ENCODE results near the gene PCBP3. TPM values are rescaled to one million over a fixed set of nuclear protein-coding genes. Genes with fewer than 3 reads are reported as not detected.

PCBP3 gene
- total and polyA plus RNA-seq, 4 donors = 0.36 to 1.6 (median 0.42) TPM

DNA sequence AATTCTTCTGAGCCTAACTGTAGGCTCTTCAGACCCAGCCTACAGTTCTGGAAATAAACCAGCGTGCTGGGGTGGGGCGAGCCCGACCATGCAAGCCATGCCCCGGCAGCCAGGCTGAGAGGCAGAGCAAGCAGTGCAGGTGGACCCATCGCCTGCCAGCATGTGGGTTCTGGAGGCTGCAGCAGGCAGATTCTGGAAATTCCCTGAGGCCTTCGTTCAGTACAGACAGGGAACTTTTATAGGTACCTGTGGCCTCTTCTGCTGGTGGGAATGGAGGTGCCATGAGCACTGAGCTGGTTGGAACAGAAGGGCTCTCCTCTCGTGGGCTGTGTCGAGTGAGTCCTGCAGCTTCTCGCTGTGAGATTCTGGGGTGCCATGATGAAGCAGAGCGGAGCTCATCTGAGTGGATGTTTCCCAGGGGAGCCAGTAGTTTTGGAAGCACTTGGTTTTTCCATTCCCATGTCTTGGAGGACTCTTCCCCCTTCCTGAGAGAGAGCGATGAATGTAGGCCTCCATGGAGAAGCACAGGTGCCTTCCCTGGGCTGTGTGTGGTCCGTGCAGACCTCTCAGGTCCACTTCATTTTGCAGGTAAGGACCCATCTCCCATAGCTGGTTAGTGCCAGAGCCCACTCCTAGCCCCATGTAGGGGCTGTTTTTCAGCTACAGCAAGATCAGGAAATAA lies 94.1 kb downstream of the PCBP3 start:
- peaks cover 0 to 5% (median 0%) of the 10 kb centered on the region in 4 donors for H3K27me3 ChIP-seq (ENCODE audit: control insufficient read depth in 4 of 4, insufficient read depth in 4 of 4, low read length in 3 of 4)
- H3K9me3 ChIP-seq (ENCODE audit: control insufficient read depth in 4 of 4, low read length in 3 of 4) = no peaks in the 10 kb centered on the region
- no peak overlapping the region for H3K4me3 ChIP-seq (ENCODE audit: low read depth in 1 of 3, low read length in 3 of 3)
- H3K9ac ChIP-seq (ENCODE audit: low read depth in 1 of 2, low read length in 2 of 2) = no peak overlapping the region
- TF ChIP-seq MAX (IDR thresholded peaks at IDR 0.05) (no peak), ATF3 (IDR thresholded peaks at IDR 0.05) (no peak), GABPA (IDR thresholded peaks at IDR 0.05 in 1 of 2, conservative IDR thresholded peaks at IDR 0.05 in 1 of 2) (no peak), JUND (IDR thresholded peaks at IDR 0.05) (no peak), FOXA1 (IDR thresholded peaks at IDR 0.05) (no peak)
- no peak for DNase-seq (ENCODE audit: low spot score)
- H3K4me1 ChIP-seq (ENCODE audit: control insufficient read depth in 4 of 4, insufficient read depth in 4 of 4, low read length in 3 of 4) = no peaks in the 10 kb centered on the region
- H3K27ac ChIP-seq (ENCODE audit: low read depth in 1 of 2, low read length in 2 of 2) = no peak overlapping the region
- WGBS = 88% methylated on average over 12 of the region's 12 CpGs
- no peaks in the 10 kb centered on the region for H3K36me3 ChIP-seq (ENCODE audit: control insufficient read depth in 4 of 4, insufficient read depth in 3 of 4, low read depth in 1 of 4, low read length in 3 of 4)

DNA sequence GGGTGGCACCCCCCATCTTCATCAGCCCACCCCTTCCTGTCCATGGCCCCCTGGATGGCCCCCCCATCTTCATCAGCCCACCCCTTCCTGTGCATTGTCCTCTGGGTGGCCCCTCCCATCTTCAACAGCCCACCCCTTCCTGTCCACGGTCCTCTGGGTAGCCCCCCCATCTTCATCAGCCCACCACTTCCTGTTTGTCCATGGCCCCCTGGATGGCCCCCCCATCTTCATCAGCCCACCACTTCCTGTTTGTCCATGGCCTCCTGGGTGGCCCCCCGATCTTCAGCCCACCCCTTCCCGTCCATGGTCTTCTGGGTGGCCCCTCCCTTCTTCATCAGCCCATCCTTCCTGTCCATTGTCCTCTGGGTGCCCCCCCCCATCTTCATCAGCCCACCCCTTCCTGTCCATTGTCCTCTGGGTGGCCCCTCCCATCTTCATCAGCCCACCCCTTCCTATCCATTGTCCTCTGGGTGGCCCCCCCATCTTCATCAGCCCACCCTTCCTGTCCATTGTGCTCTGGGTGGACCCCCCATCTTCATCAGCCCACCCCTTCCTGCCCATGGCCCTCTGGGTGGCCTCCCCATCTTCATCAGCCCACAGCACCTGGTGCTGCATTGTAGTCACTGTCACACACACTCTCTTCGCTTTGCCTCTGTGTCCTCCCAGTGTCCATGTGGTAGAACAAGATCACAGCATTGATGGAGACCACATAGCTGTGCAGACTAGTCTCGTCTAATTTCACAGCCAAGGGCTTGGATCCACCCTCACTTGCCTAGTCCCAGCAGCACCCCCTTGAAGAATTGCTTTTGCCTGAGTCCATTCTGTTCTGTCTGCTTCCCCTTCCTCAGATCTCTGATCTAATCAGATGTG lies 95.9 kb downstream of the PCBP3 start:
- Histone ChIP-seq H3K9ac (ENCODE audit: low read depth in 1 of 2, low read length in 2 of 2) (no peak overlapping the region), H3K27ac (ENCODE audit: low read depth in 1 of 2, low read length in 2 of 2) (no peak overlapping the region), H3K4me1 (ENCODE audit: control insufficient read depth in 4 of 4, insufficient read depth in 4 of 4, low read length in 3 of 4) (no peaks in the 10 kb centered on the region), H3K9me3 (ENCODE audit: control insufficient read depth in 4 of 4, low read length in 3 of 4) (no peaks in the 10 kb centered on the region), H3K4me3 (ENCODE audit: low read depth in 1 of 3, low read length in 3 of 3) (no peak overlapping the region), H3K36me3 (ENCODE audit: control insufficient read depth in 4 of 4, insufficient read depth in 3 of 4, low read depth in 1 of 4, low read length in 3 of 4) (no peaks in the 10 kb centered on the region), H3K27me3 (ENCODE audit: control insufficient read depth in 4 of 4, insufficient read depth in 4 of 4, low read length in 3 of 4) (peaks cover 0 to 5% (median 0%) of the 10 kb centered on the region in 4 donors)
- TF ChIP-seq FOXA1 (IDR thresholded peaks at IDR 0.05) (no peak), JUND (IDR thresholded peaks at IDR 0.05) (no peak), NR2F2 (IDR thresholded peaks at IDR 0.05) (no peak), YY1 (IDR thresholded peaks at IDR 0.05) (no peak), REST (IDR thresholded peaks at IDR 0.05) (no peak), FOXA2 (IDR thresholded peaks at IDR 0.05) (no peak), TAF1 (conservative IDR thresholded peaks at IDR 0.05) (no peak), HNF4A (conservative IDR thresholded peaks at IDR 0.05) (no peak), GABPA (IDR thresholded peaks at IDR 0.05 in 1 of 2, conservative IDR thresholded peaks at IDR 0.05 in 1 of 2) (no peak), SP1 (IDR thresholded peaks at IDR 0.05) (no peak), RXRA (IDR thresholded peaks at IDR 0.05) (no peak), ZBTB33 (IDR thresholded peaks at IDR 0.05) (no peak), RAD21 (IDR thresholded peaks at IDR 0.05) (no peak), ATF3 (IDR thresholded peaks at IDR 0.05) (no peak)
- no peak for DNase-seq (ENCODE audit: low spot score)
- 68% methylated on average over 5 of the region's 5 CpGs for whole genome bisulfite sequencing
